ENCODE results near the gene GMCL2.

The GMCL2 gene

DNA sequence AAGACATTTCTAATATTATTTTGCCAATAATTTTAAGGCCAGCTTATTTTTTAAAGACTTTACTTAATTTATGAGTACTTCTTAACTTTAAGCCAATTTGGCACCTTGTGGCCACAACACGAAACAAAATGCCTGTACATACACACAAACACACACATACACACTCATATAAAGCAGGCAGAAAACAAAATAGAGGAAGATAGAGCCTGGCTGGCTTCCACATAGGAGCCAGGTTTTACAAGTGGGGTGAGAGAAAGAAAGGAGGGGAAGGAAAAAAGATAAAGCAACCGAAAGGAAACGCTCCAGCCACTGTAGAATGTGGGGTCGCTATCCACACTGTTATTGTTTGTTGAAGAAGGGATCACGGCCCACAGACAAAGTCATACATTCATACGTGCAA lies 10.4 kb downstream of the GMCL2 start:
- no peak for DNase-seq

DNA sequence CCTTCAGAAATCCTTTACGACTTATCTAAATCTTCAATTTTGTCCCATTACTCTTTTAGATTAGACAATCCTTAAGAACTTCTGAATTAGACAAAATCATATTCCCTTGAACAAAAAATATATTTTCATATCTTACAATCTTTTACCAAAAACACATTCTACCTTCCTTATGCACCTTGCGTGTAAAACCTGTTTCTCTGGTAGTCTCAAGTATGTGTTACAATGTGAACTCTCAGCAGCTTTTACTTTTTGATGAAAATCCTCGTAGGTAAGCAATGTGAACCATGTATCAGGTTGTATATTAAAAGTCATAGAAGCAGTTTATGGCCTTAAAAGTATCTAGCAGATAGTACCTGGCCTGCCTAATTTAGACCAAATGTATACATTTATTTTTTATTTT lies 12.7 kb downstream of the GMCL2 start:
- DNase-seq: no peak

DNA sequence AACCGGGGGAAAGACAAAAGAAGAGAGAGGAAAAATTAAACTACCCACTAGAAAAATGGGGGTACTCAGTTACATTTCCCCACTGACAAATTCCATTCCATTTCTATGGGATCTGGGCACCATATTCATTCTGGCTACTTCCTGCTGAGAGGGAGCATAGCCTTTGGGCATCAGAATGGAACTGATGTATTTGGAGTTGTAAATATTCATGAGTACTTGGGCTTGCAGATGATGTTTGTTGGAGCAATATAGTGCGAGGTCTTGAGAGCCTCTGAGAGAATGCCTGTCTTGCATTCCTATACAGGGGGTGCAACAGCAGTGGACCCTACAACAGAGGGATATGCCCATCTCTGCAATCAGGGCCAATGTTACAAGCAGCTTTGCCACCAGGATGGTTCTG lies 16.7 kb downstream of the GMCL2 start:
- no peak for DNase-seq

DNA sequence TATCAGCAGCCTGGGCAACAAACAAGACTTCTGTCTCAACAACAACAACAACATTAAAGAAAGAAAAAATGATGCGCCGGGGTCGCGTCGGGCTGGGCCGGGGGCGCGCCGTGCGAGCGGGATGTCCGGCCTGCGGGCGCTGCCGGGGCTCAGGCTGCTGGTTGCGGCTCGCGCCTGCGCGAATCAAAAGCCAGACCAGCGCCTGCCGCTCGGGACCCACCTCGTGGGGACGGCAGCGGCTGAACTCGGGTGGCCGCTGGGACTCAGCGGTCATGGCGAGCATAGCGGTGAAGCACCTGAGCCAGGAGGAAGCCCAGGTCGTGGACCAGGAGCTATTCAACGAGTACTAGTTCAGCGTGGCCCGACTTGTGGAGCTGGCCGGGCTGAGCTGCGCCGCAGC lies 21.6 kb downstream of the GMCL2 start:
- no peak for DNase-seq

DNA sequence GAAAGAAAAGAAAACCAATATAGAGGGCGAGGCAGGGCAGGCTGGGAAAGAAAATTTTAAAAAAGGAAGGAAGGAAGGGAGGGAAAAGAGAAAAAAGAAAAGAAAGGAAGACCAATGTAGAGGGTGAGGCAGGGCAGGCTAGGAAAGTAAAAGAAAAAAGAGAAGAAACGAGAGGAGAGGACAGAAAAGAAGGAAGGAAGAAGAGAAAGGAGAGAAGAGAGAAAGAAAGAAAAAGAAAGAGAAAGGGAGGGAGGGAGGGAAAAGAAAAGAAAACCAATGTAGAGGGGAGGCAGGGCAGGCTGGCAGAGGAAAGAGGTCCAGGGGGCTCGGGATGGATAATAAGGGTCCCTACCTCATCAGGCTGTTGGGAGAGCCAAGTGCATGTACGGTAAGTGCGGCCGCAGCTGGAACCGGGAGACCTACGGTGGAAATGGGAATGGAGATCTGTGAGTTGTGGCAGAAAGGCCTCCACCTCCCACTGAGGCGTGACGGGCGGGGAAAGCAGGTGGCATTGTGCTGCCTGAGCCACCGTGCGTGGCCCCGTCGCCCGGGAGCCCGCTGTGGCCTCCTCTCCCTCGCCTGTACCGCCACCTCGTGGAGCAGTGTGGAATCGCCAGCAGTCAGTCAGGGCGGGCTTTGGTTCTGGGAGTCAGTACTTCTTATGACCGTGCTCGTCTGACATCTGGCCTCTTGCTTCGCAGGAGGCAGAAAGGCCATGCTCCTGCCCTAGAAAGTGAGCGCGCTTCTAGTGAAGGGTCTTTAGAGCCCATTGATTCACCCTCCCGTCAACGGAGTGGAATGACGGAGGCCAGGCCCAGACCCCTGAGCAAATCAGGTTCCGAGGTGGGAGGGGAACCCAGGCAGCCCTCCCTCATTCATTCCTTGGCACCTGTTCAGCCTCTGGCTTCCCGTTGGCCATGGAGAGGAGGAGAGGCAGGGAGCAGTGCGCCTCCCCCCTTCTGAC lies 23.1 kb downstream of the GMCL2 start:
- peak; percentile 46 for DNase-seq

DNA sequence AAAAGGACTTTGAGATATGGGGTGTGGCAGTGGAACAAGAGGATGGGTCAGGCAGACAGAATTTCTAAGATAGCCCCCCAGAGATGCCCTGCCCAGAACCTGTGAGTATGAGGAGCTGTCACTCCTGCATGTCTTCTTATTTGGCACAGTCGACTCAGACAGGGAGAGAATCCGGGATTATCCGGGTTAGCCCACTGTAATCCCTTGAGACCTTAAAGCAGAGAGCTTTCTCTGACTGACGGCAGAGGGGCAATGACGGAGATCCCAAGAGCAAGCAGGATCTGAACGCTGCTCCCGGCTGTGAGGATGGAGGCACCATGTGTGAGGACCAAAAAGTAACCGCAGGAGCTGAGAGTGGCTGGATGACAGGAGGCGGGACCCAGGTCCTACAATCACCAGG lies 24.7 kb downstream of the GMCL2 start:
- DNase-seq: no peak

DNA sequence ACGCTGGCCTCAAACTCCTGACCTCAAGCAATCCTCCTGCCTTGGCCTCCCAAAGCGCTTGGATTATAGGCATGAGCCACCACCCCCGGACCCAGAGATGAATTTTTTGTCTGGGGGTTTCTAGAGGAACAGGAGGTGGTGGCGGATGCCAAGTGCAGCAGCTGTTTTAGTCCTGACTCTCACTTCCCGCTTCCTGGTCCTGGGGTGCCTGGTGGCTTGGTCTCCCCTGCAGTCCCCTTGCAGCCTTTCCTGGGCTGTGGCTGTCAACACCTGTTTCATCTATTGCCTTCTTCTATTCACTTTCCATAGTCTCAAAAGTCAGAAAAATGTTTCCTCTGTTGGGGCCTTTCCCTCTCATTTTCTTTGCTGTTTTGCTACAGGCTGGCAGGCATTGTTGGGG lies 27.0 kb downstream of the GMCL2 start:
- no peak for DNase-seq

DNA sequence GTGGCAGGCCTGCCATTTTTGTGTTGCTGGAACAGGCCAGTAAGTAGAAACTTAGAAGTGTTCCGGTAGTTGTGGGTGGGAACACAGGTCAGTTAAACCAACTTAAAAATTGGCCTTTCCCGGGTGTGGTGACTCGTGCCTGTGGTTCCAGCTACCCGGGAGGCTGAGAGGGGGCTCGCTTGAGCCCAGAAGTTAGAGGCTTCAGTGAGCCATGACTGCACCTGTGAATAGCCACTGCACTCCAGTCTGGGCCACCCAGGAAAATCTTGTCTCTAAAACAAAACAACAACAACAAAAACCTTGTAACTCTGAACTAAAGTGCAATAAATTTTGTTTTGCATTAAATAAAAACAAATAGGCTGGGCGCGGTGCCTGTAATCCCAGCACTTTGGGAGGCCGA lies 32.1 kb downstream of the GMCL2 start:
- no peak for DNase-seq

DNA sequence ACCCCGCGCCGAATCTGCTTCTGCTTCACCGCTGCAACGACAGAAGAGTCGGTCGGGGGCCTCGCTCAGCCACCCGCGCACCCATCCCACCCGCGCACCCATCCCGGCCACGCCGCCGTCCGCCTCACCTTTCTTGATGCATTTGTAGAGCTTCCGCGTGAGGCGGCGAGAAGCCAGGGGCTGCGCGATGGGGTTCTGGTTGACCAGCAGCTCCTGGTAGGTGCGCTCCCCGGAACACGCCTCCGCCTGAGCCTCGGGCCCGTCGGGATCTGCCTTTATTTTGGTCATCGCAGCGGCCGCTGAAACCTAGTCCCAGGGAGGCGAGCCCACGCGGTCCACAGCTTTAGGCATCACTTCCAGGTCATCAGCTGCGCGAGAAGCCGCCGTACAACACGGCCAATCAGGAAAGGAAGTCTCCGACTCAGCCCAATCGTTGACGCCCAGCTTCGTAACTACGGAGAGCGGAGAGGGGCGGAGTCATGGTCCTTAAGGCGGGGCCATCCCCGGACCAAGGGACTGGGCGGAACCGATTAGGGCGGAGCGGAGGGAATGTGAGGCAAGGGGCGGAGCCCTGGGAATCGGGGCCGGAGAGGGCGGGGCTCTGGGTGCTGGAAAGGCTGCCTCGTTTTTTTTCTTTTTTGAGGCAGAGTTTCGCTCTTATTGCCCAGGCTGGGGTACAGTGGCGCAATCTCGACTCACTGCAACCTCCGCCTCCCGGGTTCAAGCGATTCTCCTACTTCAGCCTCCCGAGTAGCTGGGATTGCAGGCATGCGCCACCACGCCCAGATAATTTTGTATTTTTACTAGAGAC lies 33.4 kb downstream of the GMCL2 start, which contains the start of gene NHP2:
Gene NHP2, minus strand, starts transcription at position 356 of the 811 bp plus-strand sequence. Its CDS starts 68 bp downstream, at position 288.
- peak; percentile 95 for DNase-seq

DNA sequence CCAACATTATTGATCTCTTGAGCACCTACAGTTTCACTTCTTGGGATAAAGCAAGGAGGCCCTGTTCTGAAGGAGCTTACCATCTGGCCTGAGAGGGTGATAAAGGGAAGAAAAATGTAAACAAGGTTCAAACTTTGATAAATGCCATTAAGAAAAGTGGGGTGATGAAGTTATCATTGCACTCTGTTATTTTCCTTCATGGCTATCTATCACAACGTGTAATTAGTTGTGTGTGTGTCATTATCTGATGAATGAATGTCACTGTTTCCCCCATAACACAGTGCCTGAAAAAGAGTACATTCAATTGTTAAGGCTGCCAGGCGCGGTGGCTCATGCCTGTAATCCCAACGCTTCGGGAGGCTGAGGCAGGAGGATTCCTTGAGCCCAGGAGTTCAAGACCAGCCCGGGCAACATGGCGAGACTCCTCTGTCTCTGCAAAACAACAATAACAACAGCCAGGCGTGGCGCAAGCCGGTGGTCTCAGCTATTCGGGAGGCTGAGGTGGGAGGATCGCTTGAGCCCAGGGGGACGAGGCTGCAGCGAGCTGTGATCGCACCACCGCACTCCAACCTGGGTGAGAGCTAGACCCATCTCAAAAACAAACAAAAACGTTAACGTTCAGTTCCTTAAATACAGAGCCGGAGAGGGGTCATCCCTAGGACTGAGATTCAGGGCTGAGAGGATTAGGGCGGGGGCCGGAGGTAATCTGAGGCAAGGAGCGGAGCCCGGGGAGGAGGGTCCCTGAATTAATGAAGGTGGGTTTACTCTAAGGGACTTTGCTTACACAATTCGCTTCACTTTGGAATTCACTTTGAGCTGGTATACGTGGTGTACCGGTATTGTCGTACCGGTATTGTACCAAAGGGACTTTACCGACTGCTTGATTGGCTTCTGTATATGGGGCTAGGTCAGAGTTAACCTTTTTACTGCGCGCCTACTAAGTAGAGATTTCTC lies 34.4 kb downstream of the GMCL2 start:
- DNase-seq: no peak

DNA sequence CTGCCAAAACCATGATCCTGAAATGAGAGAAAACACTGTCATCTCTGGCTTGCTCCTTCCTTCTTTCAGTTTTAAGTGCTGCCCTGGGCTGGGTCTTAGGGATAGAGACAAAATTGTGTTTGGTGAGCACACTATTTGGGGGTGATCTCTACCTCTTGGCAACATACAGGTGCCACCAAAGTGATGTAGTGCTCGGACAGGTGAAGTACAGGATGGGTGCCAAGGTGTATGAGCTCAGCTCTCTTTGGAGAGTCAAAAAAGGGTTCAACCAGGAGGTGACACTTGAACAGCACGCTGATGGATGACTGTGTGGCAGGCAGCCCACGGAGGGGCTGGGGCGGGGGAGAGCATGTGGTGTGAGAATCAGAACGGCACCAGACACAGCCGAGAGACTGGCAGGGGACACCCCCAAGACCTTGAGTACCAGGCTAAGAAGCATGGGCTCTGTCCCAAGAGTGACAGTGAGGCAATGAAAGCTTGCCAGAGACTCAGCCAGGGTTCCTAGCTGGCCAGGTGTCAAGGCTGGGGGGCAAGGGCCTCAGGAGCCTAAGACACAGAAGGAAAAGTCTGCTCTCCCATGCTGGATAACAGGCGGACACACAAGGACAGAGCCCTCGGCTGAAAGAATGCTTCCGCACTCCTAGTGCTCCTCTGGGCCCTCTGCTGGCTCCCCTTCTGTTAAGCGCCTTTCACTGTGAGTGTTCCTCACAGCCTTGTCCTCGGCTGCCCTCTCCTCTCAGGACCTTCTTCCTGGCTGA lies 36.0 kb downstream of the GMCL2 start:
- no peak for DNase-seq

DNA sequence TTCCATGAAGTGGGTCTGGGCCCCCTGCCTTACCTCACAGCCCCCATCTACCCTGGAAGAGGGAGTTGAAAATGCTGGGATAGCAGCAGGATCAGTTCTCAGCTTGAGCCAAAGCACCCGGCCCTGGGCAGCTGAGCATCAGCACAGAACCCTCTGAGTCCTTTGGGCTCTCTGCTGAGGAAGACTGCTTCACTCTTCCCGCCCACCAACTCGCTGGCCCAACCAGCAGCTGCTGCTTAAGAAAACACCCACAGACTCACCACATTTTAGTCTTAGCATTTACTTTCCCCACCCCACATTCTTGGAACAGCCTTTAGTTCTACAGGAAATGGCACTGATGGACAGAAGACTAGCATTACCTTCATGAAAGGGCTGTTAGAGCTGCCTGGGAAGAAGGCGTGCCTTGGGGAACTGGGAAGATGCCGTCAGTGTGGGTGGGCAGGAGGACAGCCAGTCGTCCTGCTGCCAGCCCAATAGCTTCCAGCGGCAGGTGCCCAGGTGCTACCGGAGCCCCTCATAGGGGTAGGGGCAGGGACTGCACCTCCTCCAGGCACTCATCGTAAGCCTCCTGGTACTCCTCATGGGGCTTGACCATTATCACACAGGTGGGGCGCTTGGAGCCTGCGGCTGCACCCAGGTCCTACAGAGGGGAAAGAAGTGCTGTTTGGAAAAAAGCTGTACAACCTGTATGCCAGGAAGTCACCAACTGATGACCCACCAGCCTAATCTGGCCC lies 37.8 kb downstream of the GMCL2 start:
- no peak for DNase-seq

DNA sequence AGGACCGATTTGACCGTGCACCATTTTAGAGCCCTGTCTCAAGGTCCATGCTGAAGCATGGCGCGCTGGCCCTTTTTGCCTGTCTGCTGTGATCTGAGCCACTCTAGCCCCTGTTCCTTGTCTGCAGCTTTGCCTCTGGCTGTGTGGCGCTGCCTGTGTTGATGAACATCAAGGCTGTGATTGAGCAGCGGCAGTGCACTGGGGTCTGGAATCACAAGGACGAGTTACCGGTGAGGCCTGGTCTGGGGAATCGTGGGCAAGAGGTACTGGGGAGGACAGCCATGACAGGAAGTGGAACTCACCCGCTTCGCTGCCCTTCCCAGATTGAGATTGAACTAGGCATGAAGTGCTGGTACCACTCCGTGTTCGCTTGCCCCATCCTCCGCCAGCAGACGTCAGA lies 39.8 kb downstream of the GMCL2 start:
- DNase-seq: no peak

DNA sequence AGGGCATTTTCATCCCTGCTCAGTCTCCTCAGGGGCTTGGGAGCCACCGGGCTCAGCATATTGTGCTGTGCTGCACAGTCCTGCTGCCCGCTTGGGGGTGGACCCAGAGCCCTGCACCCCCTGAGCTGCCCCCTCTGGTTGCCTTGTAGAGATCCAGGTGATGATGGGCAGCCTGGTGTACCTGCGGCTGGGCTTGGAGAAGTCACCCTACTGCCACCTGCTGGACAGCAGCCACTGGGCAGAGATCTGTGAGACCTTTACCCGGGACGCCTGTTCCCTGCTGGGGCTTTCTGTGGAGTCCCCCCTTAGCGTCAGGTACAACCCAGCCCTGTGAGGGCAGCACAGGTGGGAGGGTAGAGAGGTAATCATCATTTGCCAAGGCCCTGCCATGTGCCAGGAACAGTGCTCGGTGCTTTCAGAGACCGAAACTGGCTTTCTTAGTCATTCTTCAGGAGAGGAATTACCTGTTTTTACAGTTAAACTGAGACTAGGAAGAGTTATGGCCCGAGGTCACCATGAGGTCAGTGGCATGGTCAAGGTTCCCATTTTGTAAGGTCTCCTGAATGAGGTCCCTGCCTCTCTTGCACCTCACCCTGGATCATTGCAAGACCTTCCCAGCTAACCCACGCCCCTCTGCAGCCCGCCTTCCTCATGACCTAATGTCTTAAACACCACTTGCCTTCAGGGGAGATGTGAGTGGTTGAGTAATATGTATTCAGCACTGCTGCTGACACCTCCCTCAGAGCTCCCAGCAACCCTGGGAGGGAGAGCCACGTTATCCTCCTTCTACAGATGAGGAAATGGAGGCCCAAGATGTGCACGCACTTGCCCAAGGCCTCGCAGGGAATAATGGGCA lies 41.0 kb downstream of the GMCL2 start:
- peak; percentile 86 for DNase-seq

DNA sequence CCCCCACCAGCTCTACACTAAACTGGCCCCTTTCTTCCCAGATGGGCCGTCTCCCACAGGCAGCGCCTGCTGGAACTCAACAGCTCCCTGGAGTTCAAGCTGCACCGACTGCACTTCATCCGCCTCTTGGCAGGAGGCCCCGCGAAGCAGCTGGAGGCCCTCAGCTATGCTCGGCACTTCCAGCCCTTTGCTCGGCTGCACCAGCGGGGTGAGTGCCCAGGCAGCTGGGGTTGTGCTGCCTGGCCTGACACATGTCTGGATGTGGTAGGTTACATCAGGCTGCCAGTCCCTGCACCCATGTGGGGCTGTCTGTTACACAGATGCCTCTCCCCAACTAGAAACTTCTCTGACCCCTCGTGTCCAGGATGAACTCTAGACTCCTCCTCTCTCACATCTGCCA lies 43.3 kb downstream of the GMCL2 start:
- no peak for DNase-seq

DNA sequence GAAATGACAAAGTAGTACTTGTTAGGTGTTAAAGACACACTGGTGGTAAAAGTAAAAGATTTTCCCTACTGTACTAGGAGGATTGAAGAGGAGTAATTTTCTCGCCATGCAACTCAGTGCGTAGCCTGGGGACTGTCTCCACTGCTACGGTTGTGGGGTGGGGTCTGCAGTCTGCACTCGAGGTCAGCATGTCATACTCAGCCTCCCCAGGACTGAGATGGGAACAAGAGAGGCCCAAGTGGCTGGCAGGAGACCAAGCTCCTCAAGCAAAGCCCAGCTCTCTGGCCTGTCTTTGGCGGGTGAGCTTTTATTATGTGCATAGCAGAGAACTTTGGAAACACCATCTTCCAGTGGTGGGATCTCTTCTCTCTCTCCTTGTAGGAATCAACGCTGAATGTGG lies 43.9 kb downstream of the GMCL2 start:
- no peak for DNase-seq

DNA sequence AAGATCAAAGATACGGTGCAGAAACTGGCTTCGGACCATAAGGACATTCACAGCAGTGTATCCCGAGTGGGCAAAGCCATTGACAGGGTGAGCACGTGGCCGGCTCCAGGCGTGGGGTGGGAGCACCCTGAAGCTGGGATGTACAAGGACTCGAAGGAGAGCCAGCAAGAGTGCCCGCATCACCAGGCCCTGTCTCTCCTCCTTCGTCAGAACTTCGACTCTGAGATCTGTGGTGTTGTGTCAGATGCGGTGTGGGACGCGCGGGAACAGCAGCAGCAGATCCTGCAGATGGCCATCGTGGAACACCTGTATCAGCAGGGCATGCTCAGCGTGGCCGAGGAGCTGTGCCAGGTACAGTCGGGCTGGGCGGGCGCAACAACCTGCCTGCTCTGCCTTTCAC lies 44.5 kb downstream of the GMCL2 start:
- DNase-seq: no peak

DNA sequence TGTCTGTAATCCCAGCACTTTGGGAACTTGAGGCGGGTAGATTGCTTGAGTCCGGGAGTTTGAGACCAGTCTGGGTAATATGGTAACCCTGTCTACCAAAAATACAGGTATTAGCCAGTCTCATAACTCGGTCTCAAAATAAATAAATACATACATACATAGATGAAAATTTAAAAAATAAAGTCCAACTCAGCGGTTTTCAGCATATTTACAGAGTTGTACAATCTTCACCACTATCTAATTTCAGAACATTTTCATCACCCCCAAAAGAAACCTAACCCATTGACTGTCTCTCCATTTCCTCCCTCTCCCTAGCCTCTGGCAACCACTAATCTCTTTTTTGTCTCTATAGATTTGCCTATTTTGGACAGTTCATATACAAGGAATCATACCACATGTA lies 45.6 kb downstream of the GMCL2 start:
- DNase-seq: no peak

DNA sequence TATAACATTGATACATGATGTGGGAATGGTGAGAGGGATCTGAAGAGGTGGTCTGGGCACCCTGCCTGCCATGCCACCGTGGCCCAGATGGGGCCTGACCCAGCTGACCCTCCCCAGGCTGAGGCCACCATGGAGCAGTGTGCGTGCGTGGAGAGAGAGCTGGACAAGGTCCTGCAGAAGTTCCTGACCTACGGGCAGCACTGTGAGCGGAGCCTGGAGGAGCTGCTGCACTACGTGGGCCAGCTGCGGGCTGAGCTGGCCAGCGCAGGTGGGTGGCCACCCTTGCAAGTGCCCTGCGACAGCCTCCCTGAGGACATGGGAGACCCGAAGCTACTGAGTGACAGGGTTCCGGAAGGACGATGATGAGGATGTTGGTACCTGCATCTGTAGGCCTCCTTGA lies 49.2 kb downstream of the GMCL2 start:
- no peak for DNase-seq

DNA sequence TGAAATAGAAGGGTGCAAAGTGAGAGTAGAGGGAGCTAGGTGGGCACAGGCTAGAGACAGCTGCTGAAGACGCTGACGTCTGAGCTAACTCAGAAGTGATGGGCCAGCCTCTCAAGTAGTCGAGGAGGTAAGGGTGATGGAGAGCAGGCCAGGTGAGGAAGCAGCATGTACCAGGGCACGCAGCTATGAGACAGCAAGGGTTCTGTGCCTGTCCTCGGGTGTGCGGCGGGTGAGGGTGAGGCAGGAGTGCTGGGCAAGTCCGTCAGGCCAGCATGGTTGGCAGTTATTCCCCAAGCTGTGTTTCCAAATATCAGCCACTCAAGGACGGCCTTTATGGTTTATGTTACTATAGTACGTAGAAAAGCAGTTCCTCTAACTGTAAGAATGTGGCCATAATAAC lies 50.2 kb downstream of the GMCL2 start:
- no peak for DNase-seq

Measured in NCI-H226 (cell line).